H9 (cell line): ENCODE data around the gene KBTBD2. TPM values are rescaled to one million over a fixed set of nuclear protein-coding genes. Genes with fewer than 3 reads are reported as not detected.

Source experiments
- DNase-seq: peaks from one replicate; pipeline ENCODE4 v3.0.0-alpha.2; 2017
- H2AFZ ChIP-seq: one replicate; pipeline ENCODE4 v1.6.1; 2013; ENCODE audit warnings: mild to moderate bottlenecking, low read length, control low read depth, moderate library complexity
- H2AK5ac ChIP-seq: 2 replicates; pipeline ENCODE4 v1.6.1; 2013; ENCODE audit warnings: low read length, control low read depth, mixed read lengths; ENCODE audit not compliant: insufficient read length
- H2BK120ac ChIP-seq: one replicate; pipeline ENCODE4 v1.6.1; 2013; ENCODE audit warnings: low read depth, mild to moderate bottlenecking, low read length, control low read depth, inconsistent platforms; ENCODE audit not compliant: poor library complexity, severe bottlenecking
- H2BK12ac ChIP-seq: 2 replicates; pipeline ENCODE4 v1.6.1; 2013; ENCODE audit warnings: low read length, control low read depth, mixed read lengths, low read depth; ENCODE audit not compliant: insufficient read length
- H2BK15ac ChIP-seq: 2 replicates; pipeline ENCODE4 v1.6.1; 2013; ENCODE audit warnings: low read depth, low read length, control low read depth
- H2BK20ac ChIP-seq: one replicate; pipeline ENCODE4 v1.6.1; 2013; ENCODE audit warnings: low read depth, mild to moderate bottlenecking, low read length, control low read depth, inconsistent platforms; ENCODE audit not compliant: poor library complexity, severe bottlenecking
- H2BK5ac ChIP-seq: 2 replicates; pipeline ENCODE4 v1.6.1; 2013; ENCODE audit warnings: low read length, control low read depth, mixed read lengths; ENCODE audit not compliant: insufficient read length
- H3K14ac ChIP-seq: 2 replicates; pipeline ENCODE4 v1.6.1; 2013; ENCODE audit warnings: low read length, control low read depth; ENCODE audit not compliant: insufficient read depth
- H3K18ac ChIP-seq: 2 replicates; pipeline ENCODE4 v1.6.1; 2013; ENCODE audit warnings: low read depth, mild to moderate bottlenecking, mixed read lengths, low read length, control low read depth; ENCODE audit not compliant: insufficient read length
- H3K23ac ChIP-seq: 2 replicates; pipeline ENCODE4 v1.6.1; 2013; ENCODE audit warnings: low read length, control low read depth, mixed read lengths, low read depth; ENCODE audit not compliant: insufficient read length
- H3K23me2 ChIP-seq: 2 replicates; pipeline ENCODE4 v1.6.1; 2013; ENCODE audit warnings: low read depth, mild to moderate bottlenecking, mixed read lengths, low read length, control low read depth; ENCODE audit not compliant: insufficient read length, poor library complexity, severe bottlenecking
- H3K27ac ChIP-seq: 2 replicates; pipeline ENCODE4 v1.5.1; 2013; ENCODE audit warnings: low read length, control low read depth, mixed read lengths, low read depth; ENCODE audit not compliant: insufficient read length
- H3K27me3 ChIP-seq: 2 replicates; pipeline ENCODE4 v1.6.1; 2013; ENCODE audit warnings: low read length, control low read depth, inconsistent platforms; ENCODE audit not compliant: insufficient read depth
- H3K4ac ChIP-seq: 2 replicates; pipeline ENCODE4 v1.6.1; 2013; ENCODE audit warnings: low read depth, mild to moderate bottlenecking, control low read depth, inconsistent platforms, low read length, moderate library complexity
- H3K4me1 ChIP-seq: 2 replicates; pipeline ENCODE4 v1.6.1; 2013; ENCODE audit warnings: low read length, control low read depth, inconsistent platforms; ENCODE audit not compliant: insufficient read depth
- H3K4me2 ChIP-seq: 2 replicates; pipeline ENCODE4 v1.6.1; 2013; ENCODE audit warnings: low read length, control low read depth, mixed read lengths; ENCODE audit not compliant: insufficient read length, insufficient read depth
- H3K56ac ChIP-seq: 2 replicates; pipeline ENCODE4 v1.6.1; 2013; ENCODE audit warnings: low read depth, mild to moderate bottlenecking, mixed read lengths, low read length, control low read depth; ENCODE audit not compliant: insufficient read length
- H3K79me1 ChIP-seq: 2 replicates; pipeline ENCODE4 v1.6.1; 2013; ENCODE audit warnings: low read depth, mild to moderate bottlenecking, moderate library complexity, low read length, control low read depth, inconsistent platforms; ENCODE audit not compliant: insufficient read depth, poor library complexity, severe bottlenecking
- H3K79me2 ChIP-seq: 2 replicates; pipeline ENCODE4 v1.6.1; 2013; ENCODE audit warnings: low read length, control low read depth, inconsistent platforms; ENCODE audit not compliant: insufficient read depth
- H3K9ac ChIP-seq: 2 replicates; pipeline ENCODE4 v1.6.1; 2013; ENCODE audit warnings: low read length, control low read depth, mixed read lengths; ENCODE audit not compliant: insufficient read length; ENCODE audit errors: extremely low read depth
- H3K9me3 ChIP-seq: one replicate; pipeline ENCODE4 v1.6.1; 2013; ENCODE audit warnings: low read depth, low read length, inconsistent platforms; ENCODE audit not compliant: control insufficient read depth
- H3T11ph ChIP-seq: one replicate; pipeline ENCODE4 v1.6.1; 2013; ENCODE audit warnings: mild to moderate bottlenecking, low read length, control low read depth, inconsistent platforms
- H4K20me1 ChIP-seq: one replicate; pipeline ENCODE4 v1.6.1; 2013; ENCODE audit not compliant: control insufficient read depth, insufficient read length, insufficient read depth
- H4K5ac ChIP-seq: 2 replicates; pipeline ENCODE4 v1.6.1; 2013; ENCODE audit warnings: low read depth, mild to moderate bottlenecking, mixed read lengths, low read length, control low read depth; ENCODE audit not compliant: insufficient read length
- H4K8ac ChIP-seq: replicated peaks from 2 replicates; pipeline ENCODE4 v1.6.1; 2013; ENCODE audit warnings: low read length, control low read depth, mixed read lengths, low read depth; ENCODE audit not compliant: insufficient read length
- H4K91ac ChIP-seq: 2 replicates; pipeline ENCODE4 v1.6.1; 2013; ENCODE audit warnings: low read depth, mild to moderate bottlenecking, moderate library complexity, mixed read lengths, low read length, control low read depth; ENCODE audit not compliant: insufficient read length
- H3K27ac Mint-ChIP-seq, 3 experiments: 2 replicates in 2 of 3; 3 replicates in 1 of 3; pipeline ENCODE4 v1.8.0; 2020 to 2021; ENCODE audit warnings: mixed read lengths in 3 of 3, mild to moderate bottlenecking in 1 of 3, moderate library complexity in 1 of 3
- H3K27me3 Mint-ChIP-seq: 2 replicates; pipeline ENCODE4 v1.8.0; 2021; ENCODE audit warnings: low read depth, mild to moderate bottlenecking, moderate library complexity, mixed read lengths
- H3K36me3 Mint-ChIP-seq, 3 experiments: 2 replicates in 2 of 3; 3 replicates in 1 of 3; pipeline ENCODE4 v1.8.0; 2020 to 2021; ENCODE audit warnings: low read depth in 3 of 3, mixed read lengths in 3 of 3; ENCODE audit not compliant: insufficient read depth in 1 of 3
- H3K4me1 Mint-ChIP-seq, 2 experiments: 2 replicates each; pipeline ENCODE4 v1.8.0; 2020; ENCODE audit warnings: mixed read lengths in 2 of 2
- H3K4me3 Mint-ChIP-seq, 2 experiments: 2 replicates in 1 of 2; 3 replicates in 1 of 2; pipeline ENCODE4 v1.8.0; 2020 to 2021; ENCODE audit warnings: mild to moderate bottlenecking in 2 of 2, mixed read lengths in 2 of 2, moderate library complexity in 1 of 2
- H3K9me3 Mint-ChIP-seq, 2 experiments: 2 replicates in 1 of 2; 3 replicates in 1 of 2; pipeline ENCODE4 v1.8.0; 2020; ENCODE audit warnings: mild to moderate bottlenecking in 2 of 2, mixed read lengths in 2 of 2, moderate library complexity in 1 of 2
- CTCF ChIP-seq: fragments of 200-600 bp; sonication (generic); conservative IDR thresholded peaks from 3 replicates; pipeline ENCODE4 v1.8.0; 2021; ENCODE audit warnings: antibody characterized with exemption, mild to moderate bottlenecking
- WGBS: extraction: QIAGEN DNeasy Blood & Tissue Kit; methylation state at CpG from one replicate; pipeline ENCODE4 v1.1.7; 2013; ENCODE audit warnings: missing lambda C conversion rate, low lambda C conversion rate, mixed read lengths; ENCODE audit not compliant: insufficient read length; ENCODE audit errors: extremely low coverage; 5-methylcytosine and 5-hydroxymethylcytosine counted together
- total RNA-seq: library from RNA; stranded (reverse); gene quantifications from 2 replicates; pipeline ENCODE4 v1.2.1, GENCODE V29; 2021

KBTBD2 gene
- total RNA-seq, 1 experiment from 2014 or later = 34.2 TPM

GRCh38 chr7:32870298-32870697 is 21.3 kb downstream of the KBTBD2 start:
- no peak overlapping the region for H3T11ph ChIP-seq
- no peak for DNase-seq
- H3K36me3 Mint-ChIP-seq = peaks cover 53 to 84% (median 73%) of the 10 kb centered on the region in 3 experiments

More at GRCh38 chr7:32870298-32870697, 21.3 kb downstream of the KBTBD2 start:
- Histone ChIP-seq H4K20me1 (no peaks in the 10 kb centered on the region), H3K79me2 (no peaks in the 10 kb centered on the region; the same call in 1 of the 2 replicates), H3K56ac (no peak overlapping the region), H2BK120ac (no peak overlapping the region), H2BK15ac (no peak overlapping the region), H3K27ac (no peak overlapping the region), H3K9me3 (peaks cover 3% of the 10 kb centered on the region), H3K4me1 (0 out of 2 replicates have a peak, but pooled peaks cover under 1% of the 10 kb centered on the region), H2AFZ (no peak overlapping the region), H3K27me3 (no peaks in the 10 kb centered on the region), H2AK5ac (no peak overlapping the region), H4K5ac (no peak overlapping the region), H3K9ac (no peak overlapping the region), H3K23ac (no peak overlapping the region), H3K18ac (no peak overlapping the region), H3K4me2 (no peak overlapping the region), H2BK5ac (no peak overlapping the region), H2BK20ac (no peak overlapping the region), H3K23me2 (no peaks in the 10 kb centered on the region), H3K14ac (no peak overlapping the region), H4K91ac (no peak overlapping the region), H3K4ac (no peak overlapping the region), H2BK12ac (no peak overlapping the region), H3K79me1 (peaks cover 3% of the 10 kb centered on the region), H4K8ac (no peak overlapping the region)
- H3K4me3 Mint-ChIP-seq = no peak overlapping the region
- no peak for TF ChIP-seq CTCF
- peaks cover 0 to 4% of the 10 kb centered on the region in 2 experiments; a peak in 2 of 4 replicates for H3K4me1 Mint-ChIP-seq
- peaks cover 10 to 23% of the 10 kb centered on the region in 2 experiments for H3K9me3 Mint-ChIP-seq
- no CpG with 5 or more reads among the region's 3 CpGs for WGBS
- H3K27me3 Mint-ChIP-seq = peaks cover 2% of the 10 kb centered on the region; the same call in 1 of the 2 replicates
- no peak overlapping the region for H3K27ac Mint-ChIP-seq
